Mammary epithelial cell (primary cell): ENCODE results near the gene LRP1.

Source experiments
- EZH2 ChIP-seq: IDR thresholded peaks from 2 replicates; pipeline ENCODE4 v1.6.1; 2012; ENCODE audit warnings: low read length, inconsistent platforms, borderline replicate concordance
- TF ChIP-seq, protein P1 (sequence below), 2 donors: IDR thresholded peaks in 1 of 2; conservative IDR thresholded peaks in 1 of 2; 2 replicates each; pipeline ENCODE4 v1.5.1; 2011 to 2012; ENCODE audit warnings: inconsistent platforms in 2 of 2, low read length in 2 of 2, mild to moderate bottlenecking in 2 of 2, control low read depth in 1 of 2, low read depth in 1 of 2; ENCODE audit not compliant: insufficient read depth in 1 of 2; ENCODE audit errors: extremely low read depth in 1 of 2

DNA sequence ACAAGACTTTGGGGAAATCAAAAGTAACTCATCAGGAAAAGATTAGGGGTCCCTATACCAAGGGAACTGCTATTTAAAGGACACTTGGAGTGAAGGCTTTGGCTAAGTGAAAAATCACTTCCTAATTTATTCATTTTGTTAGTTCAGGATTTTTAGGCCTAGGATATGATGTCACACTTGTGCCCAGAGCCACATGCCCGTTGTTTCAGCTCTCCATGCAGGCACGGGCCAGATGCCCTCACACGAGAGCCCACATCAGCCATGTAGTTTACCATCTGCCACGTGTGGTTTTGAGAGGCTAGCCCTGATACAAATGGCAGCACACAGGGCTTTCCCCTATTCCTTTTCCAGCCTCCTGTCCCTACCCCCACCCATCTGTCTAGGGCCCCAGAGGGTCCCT is 31.0 kb downstream of the LRP1 start:
- TF ChIP-seq, protein P1, sequence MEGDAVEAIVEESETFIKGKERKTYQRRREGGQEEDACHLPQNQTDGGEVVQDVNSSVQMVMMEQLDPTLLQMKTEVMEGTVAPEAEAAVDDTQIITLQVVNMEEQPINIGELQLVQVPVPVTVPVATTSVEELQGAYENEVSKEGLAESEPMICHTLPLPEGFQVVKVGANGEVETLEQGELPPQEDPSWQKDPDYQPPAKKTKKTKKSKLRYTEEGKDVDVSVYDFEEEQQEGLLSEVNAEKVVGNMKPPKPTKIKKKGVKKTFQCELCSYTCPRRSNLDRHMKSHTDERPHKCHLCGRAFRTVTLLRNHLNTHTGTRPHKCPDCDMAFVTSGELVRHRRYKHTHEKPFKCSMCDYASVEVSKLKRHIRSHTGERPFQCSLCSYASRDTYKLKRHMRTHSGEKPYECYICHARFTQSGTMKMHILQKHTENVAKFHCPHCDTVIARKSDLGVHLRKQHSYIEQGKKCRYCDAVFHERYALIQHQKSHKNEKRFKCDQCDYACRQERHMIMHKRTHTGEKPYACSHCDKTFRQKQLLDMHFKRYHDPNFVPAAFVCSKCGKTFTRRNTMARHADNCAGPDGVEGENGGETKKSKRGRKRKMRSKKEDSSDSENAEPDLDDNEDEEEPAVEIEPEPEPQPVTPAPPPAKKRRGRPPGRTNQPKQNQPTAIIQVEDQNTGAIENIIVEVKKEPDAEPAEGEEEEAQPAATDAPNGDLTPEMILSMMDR (conservative IDR thresholded peaks at IDR 0.05 in 1 of 2, IDR thresholded peaks at IDR 0.05 in 1 of 2; ENCODE audit: extremely low read depth in 1 of 2, insufficient read depth in 1 of 2, low read depth in 1 of 2, low read length in 2 of 2): no peak
- TF ChIP-seq EZH2: no peak
